Breast epithelium (tissue), 4 donors: ENCODE data around the gene HSPB2. TPM values are rescaled to one million over a fixed set of nuclear protein-coding genes. Genes with fewer than 3 reads are reported as not detected.

Experiments used
- DNase-seq, 2 donors: peaks; one replicate each; pipeline ENCODE4 v3.0.0-alpha.2; 2019; ENCODE audit warnings: low spot score in 2 of 2
- H3K27ac ChIP-seq, 2 donors: fragments of 200-600 bp; sonication (generic) in 1 of 2; one replicate each; pipeline ENCODE4 v1.5.1; 2016 to 2019; ENCODE audit warnings: mild to moderate bottlenecking in 1 of 2
- H3K27me3 ChIP-seq, 2 donors: fragments of 200-600 bp; sonication (generic) in 1 of 2; one replicate each; pipeline versions ENCODE4 v1.5.1 to v1.6.0; 2017 to 2019; ENCODE audit warnings: control low read depth in 1 of 2, mild to moderate bottlenecking in 1 of 2
- H3K36me3 ChIP-seq: fragments of 200-600 bp; one replicate; pipeline ENCODE4 v1.5.1; 2019
- H3K4me1 ChIP-seq, 2 donors: fragments of 200-600 bp; sonication (generic); one replicate each; pipeline ENCODE4 v1.5.1; 2016 to 2019; ENCODE audit warnings: control low read depth in 1 of 2
- H3K4me3 ChIP-seq, 3 donors: fragments of 200-600 bp; sonication (generic); 1 replicate in 2 of 3; 2 replicates in 1 of 3; pipeline ENCODE4 v1.5.1; 2016 to 2019; ENCODE audit warnings: mild to moderate bottlenecking in 3 of 3, moderate library complexity in 2 of 3
- H3K9me3 ChIP-seq, 2 donors: fragments of 200-600 bp; sonication (generic) in 1 of 2; one replicate each; pipeline ENCODE4 v1.5.1; 2016 to 2019; ENCODE audit warnings: control low read depth in 1 of 2
- POLR2A ChIP-seq: fragments of 450-650 bp; IDR thresholded peaks from one replicate; pipeline ENCODE4 v1.6.1; 2016; ENCODE audit warnings: antibody characterized with exemption, mild to moderate bottlenecking, moderate library complexity
- POLR2AphosphoS5 ChIP-seq, 3 donors: sonication (generic); formaldehyde crosslinking; IDR thresholded peaks; one replicate each; pipeline ENCODE4 v1.6.1; 2017; ENCODE audit warnings: antibody characterized with exemption in 3 of 3
- intact Hi-C: fragments of 100-400 bp; cut with DNase I; formaldehyde crosslinking; loops from one replicate; pipeline ENCODE4 v1.15.1; 2023; ENCODE audit warnings: low total_unique reads
- total RNA-seq, 3 donors: library from RNA; depleted of rRNA; stranded (reverse); fragments of >200 nt; gene quantifications; one replicate each; pipeline ENCODE4 v1.1.0, GENCODE V29; 2016
- TF ChIP-seq, protein P1 (sequence below), 3 donors: fragments of 450-650 bp; IDR thresholded peaks; one replicate each; pipeline ENCODE4 v1.5.1; 2016 to 2017; ENCODE audit warnings: antibody characterized with exemption in 3 of 3, mild to moderate bottlenecking in 3 of 3, moderate library complexity in 3 of 3

HSPB2 gene, protein sequence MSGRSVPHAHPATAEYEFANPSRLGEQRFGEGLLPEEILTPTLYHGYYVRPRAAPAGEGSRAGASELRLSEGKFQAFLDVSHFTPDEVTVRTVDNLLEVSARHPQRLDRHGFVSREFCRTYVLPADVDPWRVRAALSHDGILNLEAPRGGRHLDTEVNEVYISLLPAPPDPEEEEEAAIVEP
- total RNA-seq: 1 to 10 TPM in 2 of 3 donors, under 1 TPM in 1; 0.98 to 2.1 (median 1.2) TPM

DNA sequence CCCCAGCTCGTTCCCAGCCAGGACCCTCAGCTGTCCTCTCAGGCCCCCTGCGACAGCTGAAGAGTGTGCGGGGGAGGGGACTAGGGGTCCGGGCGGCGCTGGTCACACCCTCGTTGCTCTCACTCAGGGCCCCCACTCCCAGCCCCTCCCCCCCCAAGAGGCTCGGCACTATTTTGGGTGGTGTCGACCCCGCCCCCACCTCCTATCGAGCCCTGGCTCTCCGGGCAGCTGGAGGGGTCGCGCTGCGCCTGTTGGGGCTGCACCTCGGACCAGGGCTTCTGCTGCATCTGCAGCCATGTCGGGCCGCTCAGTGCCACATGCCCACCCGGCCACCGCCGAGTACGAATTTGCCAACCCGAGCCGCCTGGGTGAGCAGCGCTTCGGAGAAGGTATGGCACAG, at the start of gene HSPB2:
Gene HSPB2, plus strand, starts transcription at position 200 of the 400 bp plus-strand sequence. Its CDS starts 96 bp downstream, at position 296.
- H3K4me1 ChIP-seq: no peaks in the 10 kb centered on the region
- TF ChIP-seq POLR2AphosphoS5 (IDR thresholded peaks at IDR 0.05) (no peak), POLR2A (no peak)
- TF ChIP-seq, protein P1, sequence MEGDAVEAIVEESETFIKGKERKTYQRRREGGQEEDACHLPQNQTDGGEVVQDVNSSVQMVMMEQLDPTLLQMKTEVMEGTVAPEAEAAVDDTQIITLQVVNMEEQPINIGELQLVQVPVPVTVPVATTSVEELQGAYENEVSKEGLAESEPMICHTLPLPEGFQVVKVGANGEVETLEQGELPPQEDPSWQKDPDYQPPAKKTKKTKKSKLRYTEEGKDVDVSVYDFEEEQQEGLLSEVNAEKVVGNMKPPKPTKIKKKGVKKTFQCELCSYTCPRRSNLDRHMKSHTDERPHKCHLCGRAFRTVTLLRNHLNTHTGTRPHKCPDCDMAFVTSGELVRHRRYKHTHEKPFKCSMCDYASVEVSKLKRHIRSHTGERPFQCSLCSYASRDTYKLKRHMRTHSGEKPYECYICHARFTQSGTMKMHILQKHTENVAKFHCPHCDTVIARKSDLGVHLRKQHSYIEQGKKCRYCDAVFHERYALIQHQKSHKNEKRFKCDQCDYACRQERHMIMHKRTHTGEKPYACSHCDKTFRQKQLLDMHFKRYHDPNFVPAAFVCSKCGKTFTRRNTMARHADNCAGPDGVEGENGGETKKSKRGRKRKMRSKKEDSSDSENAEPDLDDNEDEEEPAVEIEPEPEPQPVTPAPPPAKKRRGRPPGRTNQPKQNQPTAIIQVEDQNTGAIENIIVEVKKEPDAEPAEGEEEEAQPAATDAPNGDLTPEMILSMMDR (IDR thresholded peaks at IDR 0.05): no peak
- no peaks in the 10 kb centered on the region for H3K9me3 ChIP-seq
- peak within 1 kb of the TSS; percentile 96 to 97 for H3K27ac ChIP-seq
- H3K4me3 ChIP-seq: peak within 1 kb of the TSS; percentile 61 to 78 (median 63)
- DNase-seq: no peak
- no peaks in the 10 kb centered on the region for H3K27me3 ChIP-seq
- no peaks in the 10 kb centered on the region for H3K36me3 ChIP-seq
- intact Hi-C loops: no loop called here

DNA sequence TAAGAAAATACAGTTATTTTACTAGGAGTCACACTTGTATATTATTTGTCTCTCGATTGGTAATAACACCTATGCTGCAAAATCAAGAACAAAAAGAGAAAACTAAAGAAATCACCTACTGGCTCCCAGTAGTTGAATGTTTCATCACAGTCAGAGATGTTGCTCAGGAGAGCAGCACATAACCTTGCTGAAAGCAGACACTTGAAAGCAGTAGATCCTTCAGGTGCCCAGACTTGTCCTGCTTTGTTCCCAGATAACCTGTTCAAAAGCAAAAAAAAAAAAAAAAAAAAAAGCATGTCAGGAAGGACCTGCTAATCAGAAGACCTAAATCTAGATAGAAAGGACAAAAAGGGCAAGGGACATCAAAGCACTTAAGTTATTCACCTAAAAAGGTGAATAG, 42.4 kb upstream of the HSPB2 start:
- Histone ChIP-seq H3K27me3 (no peaks in the 10 kb centered on the region), H3K36me3 (no peaks in the 10 kb centered on the region), H3K4me3 (peak overlapping the region in 1 of 3 donors; percentile 95), H3K27ac (no peak overlapping the region), H3K9me3 (no peaks in the 10 kb centered on the region), H3K4me1 (peaks cover 0 to 7% of the 10 kb centered on the region in 2 donors)
- DNase-seq: no peak
- TF ChIP-seq POLR2AphosphoS5 (IDR thresholded peaks at IDR 0.05) (no peak), POLR2A (no peak)
- TF ChIP-seq, protein P1 (IDR thresholded peaks at IDR 0.05): no peak
- intact Hi-C loops: no loop called here

DNA sequence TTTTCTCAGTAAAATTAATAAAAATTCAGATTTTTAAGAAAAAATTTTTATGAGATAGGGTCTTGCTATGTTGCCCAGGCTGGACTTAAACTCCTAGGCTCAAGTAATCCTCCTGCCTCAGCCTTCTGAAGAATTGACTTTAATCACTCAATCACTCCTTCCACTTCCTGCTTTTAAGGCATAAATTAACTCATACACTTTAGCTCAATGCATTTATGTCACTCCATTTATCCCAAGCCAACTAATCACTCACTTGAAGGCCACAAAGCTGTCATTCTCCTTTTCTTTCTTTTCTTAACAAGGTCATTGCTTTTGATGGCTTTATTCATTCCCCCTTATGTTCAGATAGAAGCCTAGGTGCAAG, 42.0 kb upstream of the HSPB2 start:
- DNase-seq: no peak
- Histone ChIP-seq H3K36me3 (no peaks in the 10 kb centered on the region), H3K27ac (peak overlapping the region; percentile 92 to 95), H3K9me3 (no peaks in the 10 kb centered on the region), H3K4me3 (peak overlapping the region; percentile 95 to 97 (median 97)), H3K27me3 (no peaks in the 10 kb centered on the region), H3K4me1 (peaks cover 0 to 7% of the 10 kb centered on the region in 2 donors)
- intact Hi-C loops: no loop called here
- TF ChIP-seq POLR2AphosphoS5 (IDR thresholded peaks at IDR 0.05): no peak
- TF ChIP-seq, protein P1 (IDR thresholded peaks at IDR 0.05): no peak
- TF ChIP-seq POLR2A: no peak

DNA sequence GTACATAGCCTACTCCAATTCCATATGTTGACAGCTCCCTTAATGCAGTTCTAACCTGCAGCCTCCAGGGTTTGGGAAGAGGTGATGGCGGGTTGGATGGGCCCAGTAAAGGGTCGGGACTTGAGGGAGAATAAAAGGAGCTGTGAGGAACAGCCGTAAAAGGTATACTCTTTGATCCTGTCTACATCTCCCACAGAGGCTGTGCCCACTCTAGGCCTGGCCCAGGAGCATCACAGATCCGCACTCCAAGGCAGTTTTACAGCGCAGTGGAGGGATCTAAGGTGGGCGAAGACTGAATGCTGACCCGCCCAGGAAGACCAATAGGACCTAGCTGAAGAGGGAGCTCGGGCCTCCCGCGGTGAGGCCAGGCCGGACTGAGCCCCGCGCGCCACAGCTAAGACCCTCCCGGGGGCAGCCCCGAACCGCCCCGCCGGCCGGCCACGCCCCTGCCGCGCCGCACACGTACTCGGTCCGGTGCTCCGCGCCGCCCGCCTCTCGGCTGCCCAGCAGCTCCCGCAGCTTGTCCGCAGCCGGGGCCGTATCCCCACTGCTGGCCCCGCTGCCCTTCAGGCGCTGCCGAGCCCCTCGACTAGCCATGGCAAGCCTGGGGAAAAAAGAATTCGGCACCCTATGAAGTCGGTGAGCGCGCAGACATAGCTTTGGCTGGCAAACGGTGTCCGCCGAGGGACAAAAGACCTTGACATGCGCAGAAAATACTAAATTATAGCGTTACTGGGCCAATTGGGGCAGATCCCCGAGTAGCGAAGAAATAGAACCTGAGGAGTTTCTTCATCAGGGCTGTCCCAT, 41.4 kb upstream of the HSPB2 start, which contains the start of gene ALG9:
Gene ALG9, minus strand, starts transcription at position 696 of the 807 bp plus-strand sequence. Its CDS starts 99 bp downstream, at position 597.
- Histone ChIP-seq H3K36me3 (no peaks in the 10 kb centered on the region), H3K4me1 (peaks cover 0 to 7% of the 10 kb centered on the region in 2 donors), H3K27me3 (no peaks in the 10 kb centered on the region), H3K4me3 (peak within 1 kb of the TSS; percentile 95 to 97 (median 97)), H3K9me3 (no peaks in the 10 kb centered on the region), H3K27ac (peak within 1 kb of the TSS; percentile 92 to 95)
- DNase-seq: peak; percentile 47 to 77
- intact Hi-C loops: no loop called here
- peak; percentile 50 to 71 (median 71) for TF ChIP-seq POLR2AphosphoS5 (IDR thresholded peaks at IDR 0.05)
- TF ChIP-seq, protein P1 (IDR thresholded peaks at IDR 0.05): peak; percentile 13 to 44 (median 33)
- TF ChIP-seq POLR2A: no peak

DNA sequence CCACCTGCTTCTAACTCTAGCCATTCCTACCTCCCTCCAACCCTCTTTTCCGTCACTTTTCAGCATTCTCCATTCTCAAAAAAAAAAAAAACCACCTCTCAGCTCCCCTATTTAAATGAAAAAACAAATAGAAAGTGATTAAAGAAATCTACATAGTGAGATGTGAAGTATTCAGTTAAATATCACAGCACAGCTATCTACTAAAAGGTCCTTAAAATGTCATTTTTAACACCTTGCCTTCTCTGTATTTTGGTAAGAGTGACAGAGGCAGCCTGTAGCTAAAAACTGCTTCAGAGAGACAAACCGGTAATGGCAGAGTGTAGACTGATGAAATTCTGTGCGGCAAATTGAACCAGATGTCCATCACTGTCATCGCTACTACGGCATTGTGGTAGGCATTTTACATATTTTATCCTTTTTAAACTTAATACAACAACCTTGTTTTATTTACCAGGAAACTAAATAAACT, 40.8 kb upstream of the HSPB2 start:
- Histone ChIP-seq H3K27me3 (no peaks in the 10 kb centered on the region), H3K27ac (peak overlapping the region; percentile 92 to 95), H3K9me3 (no peaks in the 10 kb centered on the region), H3K36me3 (no peaks in the 10 kb centered on the region), H3K4me1 (peaks cover 0 to 7% of the 10 kb centered on the region in 2 donors), H3K4me3 (peak overlapping the region; percentile 95 to 97 (median 97))
- DNase-seq: no peak
- intact Hi-C loops: no loop called here
- no peak for TF ChIP-seq POLR2AphosphoS5 (IDR thresholded peaks at IDR 0.05)
- TF ChIP-seq POLR2A: no peak
- TF ChIP-seq, protein P1 (IDR thresholded peaks at IDR 0.05): no peak
